HG03342 (cell line): ENCODE results near the gene WRNIP1.
"Not testable (repeated sequence)": the region's sequence is repeated elsewhere in the genome, so short reads cannot be mapped to it uniquely, and the experiment has no call there.

Experiments used
- ATAC-seq: cut with Tn5 transposase; IDR thresholded peaks from one replicate; pipeline ENCODE4 v1.9.1; 2021; ENCODE audit warnings: mild to moderate bottlenecking, moderate library complexity; ENCODE audit not compliant: unreplicated experiment

WRNIP1 gene

DNA sequence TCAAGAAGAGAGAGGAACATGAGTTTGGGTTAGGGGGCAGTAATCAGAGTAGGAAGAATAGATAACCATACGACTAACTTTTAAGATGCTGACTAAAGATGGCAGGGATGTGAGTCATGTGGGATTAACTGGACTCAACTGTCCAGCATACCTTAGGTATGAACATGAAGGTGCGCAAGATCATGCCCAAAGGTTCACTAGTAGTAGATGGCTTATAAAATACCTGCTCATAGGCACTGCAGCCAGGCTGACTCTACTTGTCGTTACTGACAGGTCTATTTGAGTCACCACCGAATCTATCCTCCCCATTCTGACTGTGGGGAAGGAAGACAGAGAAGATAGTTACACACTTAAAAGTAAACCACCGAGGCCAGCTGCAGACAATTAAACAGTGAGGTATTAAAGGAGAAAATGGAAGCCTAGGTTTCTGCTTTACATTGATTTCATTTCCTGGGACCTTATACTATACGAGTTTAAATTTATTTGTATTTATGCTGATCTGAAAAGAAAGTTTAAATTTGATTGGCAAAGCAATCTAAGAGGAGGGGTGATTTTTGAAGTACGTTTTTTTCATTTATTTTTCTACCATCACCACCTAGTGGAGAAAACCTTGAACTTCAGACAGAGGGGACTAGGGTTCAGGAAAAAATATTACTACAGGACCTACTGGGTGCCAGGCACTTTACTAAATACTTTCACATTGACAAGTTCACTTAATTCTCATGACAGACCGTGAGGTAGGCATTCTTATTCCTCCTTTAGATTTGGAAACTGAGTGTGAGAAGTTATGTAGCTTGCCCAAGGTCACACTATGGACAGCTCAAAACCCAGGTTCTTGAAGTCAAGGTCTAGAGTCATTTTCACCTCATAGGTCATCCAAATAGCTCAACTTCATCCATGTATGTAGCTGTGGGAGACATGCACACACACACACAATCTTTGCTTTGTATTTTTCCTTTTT lies 4.0 kb upstream of the WRNIP1 start:
- no peak for ATAC-seq

DNA sequence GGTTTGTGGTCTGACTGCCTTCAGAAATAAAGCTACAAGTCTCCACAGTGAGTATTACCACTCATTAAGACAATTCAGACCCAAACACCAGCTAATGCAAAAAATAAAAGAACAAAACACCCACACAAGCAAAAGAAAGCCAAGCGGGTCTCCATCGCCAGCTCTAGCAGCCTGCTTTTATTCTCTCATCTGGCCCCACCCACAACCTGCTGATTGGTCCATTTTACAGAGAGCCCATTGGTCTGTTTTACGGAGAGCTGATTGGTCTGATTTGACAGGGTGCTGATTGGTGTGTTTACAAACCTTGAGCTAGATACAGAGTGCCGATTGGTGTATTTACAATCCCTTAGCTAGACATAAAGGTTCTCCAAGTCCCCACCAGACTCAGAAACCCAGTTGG lies 2.3 kb upstream of the WRNIP1 start:
- not testable (repeated sequence) for ATAC-seq

DNA sequence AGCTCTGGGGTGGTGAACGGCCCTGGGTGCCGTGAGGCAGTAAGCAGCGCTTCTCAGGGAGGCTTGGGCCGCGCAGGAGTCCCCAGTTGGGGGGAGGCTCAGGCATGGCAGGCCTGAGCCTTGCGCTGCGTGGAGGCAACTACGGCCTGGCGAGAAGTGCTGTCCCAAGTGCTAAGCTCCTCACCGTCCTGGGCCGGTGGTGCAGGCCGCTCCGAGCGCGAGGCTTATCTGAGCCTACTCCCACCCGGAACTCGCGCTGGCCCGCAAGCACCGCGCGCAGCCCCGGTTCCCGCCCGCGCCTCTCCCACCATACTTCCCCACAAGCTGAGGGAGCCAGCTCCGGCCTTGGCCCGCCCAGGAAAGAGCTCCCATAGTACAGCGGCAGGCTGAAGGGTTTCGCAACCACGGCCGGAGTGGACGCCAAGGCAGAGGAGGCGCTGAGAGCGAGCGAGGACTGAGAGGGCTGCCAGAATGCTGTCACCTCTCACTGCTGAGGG lies 1.8 kb upstream of the WRNIP1 start:
- no peak for ATAC-seq

DNA sequence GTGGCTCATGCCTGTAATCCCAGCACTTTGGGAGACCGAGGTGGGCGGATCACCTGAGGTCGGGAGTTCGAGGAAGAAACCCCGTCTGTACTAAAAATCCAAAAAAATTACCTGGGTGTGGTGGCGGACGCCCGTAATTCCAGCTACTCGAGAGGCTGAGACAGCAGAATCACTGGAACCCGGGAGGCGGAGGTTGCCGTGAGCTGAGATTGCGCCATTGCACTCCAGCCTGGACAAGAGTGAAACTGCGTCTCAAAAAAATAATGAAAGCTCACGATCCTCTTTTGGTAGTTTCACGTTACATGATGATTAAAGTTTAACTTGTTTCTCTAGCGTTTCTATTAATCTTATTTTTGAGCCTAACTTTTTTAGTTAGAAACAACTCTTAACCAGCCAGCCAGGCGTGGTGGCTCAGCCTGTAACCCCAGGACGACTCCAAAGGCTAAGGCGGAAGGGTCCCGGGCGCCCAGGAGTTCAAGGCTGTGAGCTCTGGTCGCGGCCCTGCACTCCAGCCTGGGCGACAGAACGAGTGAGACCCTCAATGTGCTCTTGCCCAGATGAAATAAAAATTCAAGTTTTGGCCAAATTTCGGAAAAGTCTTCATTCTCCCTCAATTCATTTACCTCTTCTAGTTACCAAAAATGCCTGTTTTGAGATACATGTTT lies 1.2 kb upstream of the WRNIP1 start:
- no peak for ATAC-seq

DNA sequence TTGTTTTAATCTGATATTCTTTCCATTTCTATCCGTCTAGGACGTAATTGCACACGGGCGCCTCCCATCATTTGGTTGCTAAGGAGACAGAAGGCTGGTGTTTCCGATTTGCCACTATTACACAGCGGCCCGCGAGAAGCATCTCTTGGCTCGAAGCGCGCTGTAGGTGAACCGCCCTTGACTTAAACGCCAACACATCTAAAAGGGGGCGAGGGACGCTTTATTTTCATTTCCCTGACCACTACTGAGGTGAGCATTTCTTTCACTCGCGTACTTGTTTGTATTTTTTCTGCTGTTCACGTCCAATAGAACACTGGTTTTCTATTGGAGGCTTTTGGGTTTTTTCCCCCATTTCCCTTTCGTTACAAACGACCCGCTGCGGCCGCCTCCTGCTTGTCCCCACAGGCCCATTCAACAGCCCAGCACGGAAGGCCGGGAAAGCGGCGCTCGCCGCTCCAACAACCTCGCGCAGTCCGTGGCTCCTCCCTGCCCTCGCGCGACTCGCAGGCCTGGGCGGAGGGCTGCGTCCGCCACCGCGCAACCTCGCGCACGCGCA lies 505 bp upstream of the WRNIP1 start:
- peak; percentile 55 for ATAC-seq

DNA sequence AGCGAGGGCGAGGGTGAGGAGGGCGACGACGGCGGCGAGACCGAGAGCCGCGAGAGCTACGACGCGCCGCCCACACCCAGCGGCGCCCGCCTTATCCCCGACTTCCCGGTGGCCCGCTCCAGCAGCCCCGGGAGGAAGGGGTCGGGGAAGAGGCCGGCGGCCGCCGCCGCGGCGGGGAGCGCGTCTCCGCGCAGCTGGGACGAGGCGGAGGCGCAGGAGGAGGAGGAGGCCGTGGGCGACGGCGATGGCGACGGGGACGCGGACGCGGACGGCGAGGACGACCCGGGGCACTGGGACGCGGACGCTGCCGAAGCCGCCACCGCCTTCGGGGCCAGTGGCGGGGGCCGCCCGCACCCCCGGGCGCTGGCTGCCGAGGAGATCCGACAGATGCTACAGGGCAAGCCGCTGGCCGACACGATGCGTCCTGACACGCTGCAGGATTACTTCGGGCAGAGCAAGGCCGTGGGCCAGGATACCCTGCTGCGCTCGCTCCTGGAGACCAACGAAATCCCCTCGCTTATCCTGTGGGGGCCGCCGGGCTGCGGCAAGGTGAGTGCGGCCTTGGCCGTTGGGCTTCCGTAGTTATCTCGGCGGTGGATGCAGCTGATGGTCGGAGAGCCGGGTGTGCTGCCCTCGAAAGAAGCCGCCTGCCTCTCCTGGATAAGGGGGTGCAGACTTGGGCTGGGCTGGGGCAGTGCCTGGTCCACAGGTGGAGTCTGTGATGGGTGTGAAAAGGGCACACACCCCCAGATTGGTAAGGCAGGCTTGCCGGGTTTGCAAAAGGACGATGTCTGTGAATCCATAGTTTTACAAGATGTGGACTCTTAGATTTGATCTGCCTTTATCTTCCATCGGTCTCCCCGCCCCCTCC lies 938 bp downstream of the WRNIP1 start:
- peak; percentile 25 for ATAC-seq

DNA sequence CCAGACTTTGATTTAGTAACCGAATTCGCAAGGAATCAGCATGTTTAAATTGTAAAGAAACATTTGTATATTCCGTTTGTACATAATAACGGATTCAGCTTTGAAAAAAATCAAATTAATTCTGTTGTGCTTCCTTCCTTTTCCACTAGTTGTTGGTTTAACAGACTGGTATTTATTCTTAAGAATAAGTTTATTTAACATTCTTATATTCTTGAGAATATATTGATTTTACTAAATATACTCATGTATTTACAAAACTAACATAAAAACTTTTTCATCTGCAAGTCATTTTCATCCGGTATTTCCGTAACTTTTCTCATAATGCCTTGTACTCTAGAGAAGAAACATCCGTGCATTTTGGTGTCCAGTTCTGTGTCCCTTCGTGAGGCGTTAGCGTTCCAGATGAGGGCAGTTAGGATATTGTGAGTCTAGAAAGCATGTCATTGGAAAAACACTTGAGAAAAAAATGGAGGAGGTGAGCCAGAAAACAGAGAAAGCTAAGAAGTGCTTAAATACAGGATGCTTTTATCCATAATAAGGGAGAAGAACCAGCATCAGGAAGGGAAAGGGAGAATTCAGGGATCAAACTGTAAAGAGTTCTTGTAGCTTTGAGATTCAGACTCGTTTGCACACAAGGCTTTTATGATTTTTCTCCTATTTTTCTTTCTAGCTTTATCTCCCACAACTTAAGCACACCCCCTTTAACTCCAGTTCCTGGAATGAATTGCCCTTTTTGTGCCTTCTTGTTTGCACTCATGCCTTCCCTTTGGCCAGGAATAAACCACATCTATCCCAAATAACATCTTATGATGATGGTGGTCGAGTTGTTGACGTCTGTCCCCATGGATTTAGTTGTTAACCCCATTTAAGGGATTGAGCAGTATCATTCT lies 1.8 kb downstream of the WRNIP1 start:
- no peak for ATAC-seq

DNA sequence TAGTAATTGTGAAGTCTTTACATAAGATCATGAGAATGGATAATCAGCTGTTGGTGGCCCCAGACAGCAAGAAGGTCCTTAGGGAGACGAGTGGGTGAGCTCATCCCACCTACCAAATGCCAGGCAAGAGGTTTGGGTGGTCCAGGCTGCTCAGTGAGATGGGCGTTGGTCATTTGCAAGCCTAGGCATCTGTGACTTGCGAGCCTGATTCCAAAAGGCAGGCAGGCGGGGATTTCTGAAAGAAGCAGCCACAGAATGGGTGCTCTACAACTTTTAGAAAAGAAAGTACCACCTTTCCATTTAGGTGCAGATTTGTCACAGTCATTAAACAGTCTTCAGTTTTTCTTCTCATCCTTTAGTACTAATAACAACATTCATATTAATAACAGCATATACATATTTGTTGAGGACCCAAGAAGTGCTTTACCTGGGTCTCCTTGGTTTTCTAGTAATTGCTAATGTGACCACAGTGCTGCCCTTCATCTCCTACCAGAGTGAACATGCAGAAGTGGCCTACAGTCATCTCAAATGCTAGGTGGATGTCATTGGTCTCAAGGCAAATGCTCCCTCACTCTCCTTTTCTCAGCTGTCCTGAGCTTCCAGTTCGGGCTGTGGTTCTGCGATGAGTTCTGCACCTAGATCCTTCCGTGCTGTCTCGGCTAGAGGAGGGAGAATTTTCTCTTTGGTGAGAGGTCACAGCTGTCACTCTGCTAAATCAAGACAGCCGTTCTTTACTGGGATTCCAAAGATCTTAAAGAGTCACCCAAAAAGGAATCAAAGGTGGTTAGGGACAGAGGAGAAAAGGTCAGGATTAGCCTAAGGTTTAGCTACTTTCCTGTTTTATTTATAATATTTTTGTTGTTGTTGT lies 2.7 kb downstream of the WRNIP1 start:
- no peak for ATAC-seq

DNA sequence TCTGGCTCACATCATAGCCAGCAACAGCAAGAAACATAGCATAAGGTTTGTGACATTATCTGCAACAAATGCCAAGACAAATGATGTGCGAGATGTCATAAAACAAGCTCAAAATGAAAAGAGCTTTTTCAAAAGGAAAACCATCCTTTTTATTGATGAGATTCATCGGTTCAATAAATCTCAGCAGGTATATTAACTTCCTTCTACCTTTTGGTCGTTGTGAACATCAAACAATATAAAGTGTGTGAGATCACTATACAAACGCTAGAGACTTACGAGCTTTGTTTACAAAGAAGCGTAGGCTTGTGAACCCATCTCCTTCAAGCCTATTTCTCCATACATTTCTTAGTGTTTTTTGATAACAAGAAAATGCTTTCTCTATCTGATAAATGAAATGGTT lies 3.5 kb downstream of the WRNIP1 start:
- ATAC-seq: no peak

DNA sequence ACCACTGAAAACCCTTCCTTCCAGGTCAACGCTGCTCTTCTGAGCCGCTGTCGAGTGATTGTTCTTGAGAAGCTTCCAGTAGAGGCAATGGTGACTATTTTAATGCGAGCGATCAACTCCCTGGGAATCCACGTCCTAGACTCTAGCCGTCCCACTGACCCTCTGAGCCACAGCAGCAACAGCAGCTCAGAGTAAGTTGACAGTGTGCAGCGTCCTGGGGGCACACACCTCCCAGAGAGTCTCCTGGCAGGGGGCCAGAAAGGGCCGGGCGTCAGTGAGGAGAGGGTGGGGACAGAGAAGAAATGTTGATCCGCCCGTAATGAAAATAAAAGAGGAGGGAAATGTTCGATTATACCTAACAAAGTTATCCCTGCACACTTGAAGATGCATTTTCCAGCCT lies 5.0 kb downstream of the WRNIP1 start:
- no peak for ATAC-seq

DNA sequence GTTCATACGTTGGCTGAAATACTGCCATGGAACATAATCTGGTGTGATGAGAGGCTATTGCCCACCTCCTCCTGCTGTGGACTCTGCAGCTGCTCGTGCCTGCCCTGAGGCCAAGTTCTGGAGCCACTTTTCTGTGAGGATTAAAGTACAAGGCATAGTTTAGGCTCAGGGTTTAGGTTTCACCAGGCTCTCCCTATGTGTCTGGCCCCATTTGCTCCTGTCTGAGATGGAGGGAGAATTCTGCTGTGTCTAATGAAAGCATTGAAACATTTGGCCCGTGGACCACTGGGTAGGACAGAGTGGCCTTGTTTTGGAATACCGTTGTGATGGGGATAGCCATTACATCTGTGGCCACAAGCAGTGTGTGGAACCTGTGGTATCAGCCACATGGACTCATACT lies 5.9 kb downstream of the WRNIP1 start:
- no peak for ATAC-seq

DNA sequence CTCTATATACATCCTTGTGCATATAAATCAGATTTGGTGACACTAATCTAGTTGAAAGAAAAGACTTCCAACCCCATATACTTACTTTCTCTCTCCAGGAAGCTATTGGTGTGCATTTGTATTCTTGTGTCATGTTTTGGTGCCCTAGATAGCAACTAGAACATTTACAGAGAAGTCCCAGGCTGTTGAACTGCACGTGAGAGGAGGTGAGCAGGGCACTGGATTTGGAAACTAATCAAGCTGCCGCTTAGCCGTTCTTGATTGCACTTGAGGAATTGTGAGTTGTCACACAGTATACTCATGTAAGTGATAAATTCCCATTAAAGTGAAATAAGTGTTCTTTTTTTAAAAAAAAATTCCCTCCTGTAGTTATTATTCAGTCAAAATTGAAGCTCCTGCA lies 7.6 kb downstream of the WRNIP1 start:
- ATAC-seq: no peak

DNA sequence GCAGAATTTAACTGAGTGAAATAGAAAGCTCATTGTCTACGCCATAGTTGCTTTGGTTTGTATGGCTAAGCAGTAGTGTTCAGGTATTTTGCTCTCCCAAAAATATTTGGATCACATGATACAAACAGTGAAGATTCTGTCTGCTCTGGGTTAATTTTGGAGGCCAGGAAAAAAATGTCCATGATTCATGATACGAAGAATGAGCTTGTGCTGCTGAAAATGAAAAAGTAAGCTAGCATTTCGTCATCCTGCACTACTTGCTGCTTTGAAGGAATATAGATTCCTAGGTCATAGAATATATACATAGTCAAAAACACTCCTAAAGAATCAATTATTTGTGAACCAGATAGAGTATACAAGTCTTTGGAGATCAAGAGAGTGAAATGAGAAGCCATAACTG lies 8.3 kb downstream of the WRNIP1 start:
- ATAC-seq: no peak

DNA sequence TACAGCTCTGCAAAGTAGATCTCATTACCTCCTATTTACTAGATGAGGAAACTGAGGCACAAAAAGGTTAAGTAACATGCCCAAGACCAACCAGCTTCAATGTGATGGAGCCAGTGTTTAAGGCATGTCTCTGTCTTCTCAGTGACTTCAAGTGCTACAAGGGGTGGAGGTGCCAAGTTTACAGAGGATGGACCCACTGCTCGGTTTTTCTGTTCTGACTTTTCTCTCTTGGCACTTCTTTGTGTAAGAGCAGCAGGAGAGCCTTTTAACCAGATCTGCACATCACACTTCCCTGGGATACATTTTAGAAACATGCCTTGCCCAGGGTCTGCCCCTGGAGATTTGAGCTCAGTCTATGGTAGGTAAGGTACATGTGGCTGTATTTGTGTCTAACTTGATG lies 9.8 kb downstream of the WRNIP1 start:
- no peak for ATAC-seq

DNA sequence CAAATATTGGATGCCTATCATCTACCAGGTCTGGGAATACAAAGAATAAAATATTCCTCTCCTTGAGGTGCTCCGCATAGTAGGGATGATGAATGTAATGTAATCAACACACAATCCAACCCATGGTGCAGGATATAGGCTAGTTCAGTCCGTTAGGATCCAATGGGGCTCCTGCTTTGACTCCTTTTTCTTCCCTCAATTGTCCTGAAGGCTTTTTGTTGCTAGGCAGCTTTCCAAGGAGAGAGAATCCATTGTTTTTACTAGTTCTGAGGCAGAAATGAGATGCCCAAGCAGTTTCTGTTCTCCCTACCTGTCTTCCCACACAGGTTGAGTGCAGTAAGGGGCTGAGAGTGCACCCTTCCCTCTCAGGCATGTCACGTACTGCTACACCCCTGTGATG lies 12.1 kb downstream of the WRNIP1 start:
- no peak for ATAC-seq

DNA sequence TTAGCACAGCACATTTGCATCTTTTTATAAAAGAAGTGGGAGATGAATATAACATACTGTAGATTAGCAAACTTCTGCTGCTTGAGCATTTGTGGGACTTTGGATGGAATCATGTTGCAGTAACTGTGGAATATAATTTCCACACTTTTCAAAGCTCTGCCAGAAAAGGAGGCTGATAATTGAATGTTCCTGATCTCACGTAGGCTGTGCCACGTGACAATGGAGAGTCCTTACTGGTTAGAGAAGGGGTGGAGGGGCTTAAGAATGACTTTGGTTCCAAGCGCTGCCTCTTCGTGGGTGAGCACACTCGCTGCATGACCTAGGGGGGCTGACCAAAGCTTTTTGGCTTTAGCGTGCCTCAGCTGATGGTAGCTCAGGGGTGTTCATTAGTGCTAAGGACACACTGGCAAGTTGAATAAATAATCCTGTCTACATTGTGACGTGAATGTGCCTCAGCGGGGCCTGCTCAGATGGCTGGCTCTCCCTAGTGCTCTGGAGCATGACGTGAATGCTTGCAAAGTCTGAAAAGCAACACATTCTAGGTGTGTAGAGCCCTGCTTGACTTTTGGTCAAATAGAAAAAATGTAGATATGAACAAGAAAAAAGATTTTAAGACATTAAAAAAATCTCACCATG lies 15.0 kb downstream of the WRNIP1 start:
- ATAC-seq: no peak

DNA sequence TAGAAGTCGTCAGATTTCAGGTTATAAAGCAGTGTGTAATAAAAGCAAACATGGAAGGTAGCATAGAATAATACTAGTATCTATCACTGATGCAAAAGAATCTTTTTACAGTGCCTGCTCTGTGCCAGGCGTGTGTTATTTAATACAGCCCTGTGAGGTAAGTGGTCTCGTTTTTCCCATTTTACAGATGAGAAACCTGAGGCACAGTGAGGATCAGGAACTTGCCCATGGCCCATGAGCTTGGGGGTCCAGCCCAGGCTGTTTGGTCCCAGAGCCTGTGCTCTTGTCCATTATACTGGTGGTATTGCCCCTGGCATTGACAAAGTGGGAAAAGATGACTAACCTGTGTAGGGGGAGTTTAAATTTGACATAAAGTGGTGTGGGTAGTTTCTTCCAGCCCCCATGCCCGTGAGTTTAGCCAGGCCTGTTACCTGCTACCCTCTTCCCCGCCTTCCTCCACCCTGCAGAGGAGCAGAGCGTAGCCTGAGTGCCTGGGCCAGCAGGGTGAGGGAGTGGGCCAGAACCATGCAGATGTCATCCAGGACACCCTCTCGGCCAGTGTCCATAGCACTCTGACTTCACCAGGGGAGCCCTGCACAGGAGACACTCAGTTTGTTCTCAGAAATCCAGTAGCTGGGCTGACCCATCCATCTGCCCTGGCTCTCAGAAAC lies 16.6 kb downstream of the WRNIP1 start:
- ATAC-seq: no peak

DNA sequence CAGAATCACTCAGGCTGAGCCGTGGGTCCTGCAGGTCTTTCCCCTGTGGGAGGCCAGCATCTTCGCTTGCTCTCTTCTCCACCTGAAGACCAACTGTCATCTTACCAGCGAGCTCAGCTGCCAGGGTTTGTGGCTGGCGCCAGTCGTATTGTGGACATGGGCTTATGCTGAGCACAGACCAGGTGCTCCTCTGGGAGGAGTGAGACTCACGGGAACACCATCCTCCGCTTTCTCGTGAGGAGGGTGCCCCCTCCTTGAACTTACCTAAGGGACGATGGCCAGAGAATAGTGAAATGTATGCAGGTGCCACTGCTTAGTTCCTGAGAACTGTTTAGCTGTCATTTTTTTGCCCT lies 17.1 kb downstream of the WRNIP1 start:
- ATAC-seq: no peak
